ENCODE measurements around the gene COPG1. TPM values are rescaled to one million over a fixed set of nuclear protein-coding genes. Genes with fewer than 3 reads are reported as not detected.
A peak's percentile ranks its signal among the peaks of the same experiment; 100 is the strongest.

COPG1 gene
- total and polyA plus RNA-seq, 9 donors = 49.2 to 147 (median 115) TPM

DNA sequence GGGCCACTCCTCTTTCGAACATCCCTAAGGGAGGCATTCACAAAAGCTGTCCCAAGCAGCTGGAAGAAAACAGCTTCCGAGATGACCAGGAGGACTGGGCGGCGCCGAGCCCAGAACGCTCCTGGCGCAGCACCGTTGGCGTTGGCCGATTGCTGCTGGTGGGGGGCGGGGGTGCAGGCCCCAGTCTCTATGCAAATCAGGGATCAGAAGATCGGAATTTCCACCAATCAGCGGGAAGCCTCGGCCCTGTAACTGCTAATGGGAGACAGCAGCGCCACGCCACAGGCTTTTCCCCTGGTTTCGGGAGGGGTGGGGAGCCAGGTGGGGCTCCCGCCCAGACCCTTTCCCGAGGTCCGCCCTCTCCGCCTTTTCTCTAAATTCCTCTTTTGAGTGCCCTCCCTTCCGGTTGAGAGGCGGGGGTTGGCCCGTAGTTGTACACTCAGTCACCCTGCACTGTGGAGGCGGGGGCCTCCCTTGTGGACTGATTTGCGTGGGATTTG lies 56.2 kb downstream of the COPG1 start:
- H3K4me1 ChIP-seq (ENCODE audit: insufficient read depth) = no peaks in the 10 kb centered on the region
- H3K27ac ChIP-seq = peak overlapping the region; percentile 5 to 79
- DNase-seq = peak; percentile 91 to 93 (median 91)
- no peak for TF ChIP-seq EP300 (IDR thresholded peaks at IDR 0.05)
- TF ChIP-seq, protein P1, sequence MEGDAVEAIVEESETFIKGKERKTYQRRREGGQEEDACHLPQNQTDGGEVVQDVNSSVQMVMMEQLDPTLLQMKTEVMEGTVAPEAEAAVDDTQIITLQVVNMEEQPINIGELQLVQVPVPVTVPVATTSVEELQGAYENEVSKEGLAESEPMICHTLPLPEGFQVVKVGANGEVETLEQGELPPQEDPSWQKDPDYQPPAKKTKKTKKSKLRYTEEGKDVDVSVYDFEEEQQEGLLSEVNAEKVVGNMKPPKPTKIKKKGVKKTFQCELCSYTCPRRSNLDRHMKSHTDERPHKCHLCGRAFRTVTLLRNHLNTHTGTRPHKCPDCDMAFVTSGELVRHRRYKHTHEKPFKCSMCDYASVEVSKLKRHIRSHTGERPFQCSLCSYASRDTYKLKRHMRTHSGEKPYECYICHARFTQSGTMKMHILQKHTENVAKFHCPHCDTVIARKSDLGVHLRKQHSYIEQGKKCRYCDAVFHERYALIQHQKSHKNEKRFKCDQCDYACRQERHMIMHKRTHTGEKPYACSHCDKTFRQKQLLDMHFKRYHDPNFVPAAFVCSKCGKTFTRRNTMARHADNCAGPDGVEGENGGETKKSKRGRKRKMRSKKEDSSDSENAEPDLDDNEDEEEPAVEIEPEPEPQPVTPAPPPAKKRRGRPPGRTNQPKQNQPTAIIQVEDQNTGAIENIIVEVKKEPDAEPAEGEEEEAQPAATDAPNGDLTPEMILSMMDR (IDR thresholded peaks at IDR 0.05) = peak in 1 of 3 donors; percentile 19
- TF ChIP-seq POLR2A (IDR thresholded peaks at IDR 0.05) = peak; percentile 44
- H3K4me3 ChIP-seq = peak overlapping the region; percentile 9
- no peaks in the 10 kb centered on the region for H3K36me3 ChIP-seq
- H3K9me3 ChIP-seq = no peaks in the 10 kb centered on the region
- 2 to 6% (median 6%) methylated on average over 26 of the region's 26 CpGs for WGBS, 3 donors
- intact Hi-C loops (cut with DNase I) = no loop called here
- no peaks in the 10 kb centered on the region for H3K27me3 ChIP-seq

- TF ChIP-seq EP300 (IDR thresholded peaks at IDR 0.05) = no peak
- TF ChIP-seq, protein P1 (IDR thresholded peaks at IDR 0.05) = no peak
- no peak for DNase-seq
- intact Hi-C loops (cut with DNase I) = no loop called here
Measured at GRCh38 chr3:129308636-129309035, 59.2 kb downstream of the COPG1 start.

DNA sequence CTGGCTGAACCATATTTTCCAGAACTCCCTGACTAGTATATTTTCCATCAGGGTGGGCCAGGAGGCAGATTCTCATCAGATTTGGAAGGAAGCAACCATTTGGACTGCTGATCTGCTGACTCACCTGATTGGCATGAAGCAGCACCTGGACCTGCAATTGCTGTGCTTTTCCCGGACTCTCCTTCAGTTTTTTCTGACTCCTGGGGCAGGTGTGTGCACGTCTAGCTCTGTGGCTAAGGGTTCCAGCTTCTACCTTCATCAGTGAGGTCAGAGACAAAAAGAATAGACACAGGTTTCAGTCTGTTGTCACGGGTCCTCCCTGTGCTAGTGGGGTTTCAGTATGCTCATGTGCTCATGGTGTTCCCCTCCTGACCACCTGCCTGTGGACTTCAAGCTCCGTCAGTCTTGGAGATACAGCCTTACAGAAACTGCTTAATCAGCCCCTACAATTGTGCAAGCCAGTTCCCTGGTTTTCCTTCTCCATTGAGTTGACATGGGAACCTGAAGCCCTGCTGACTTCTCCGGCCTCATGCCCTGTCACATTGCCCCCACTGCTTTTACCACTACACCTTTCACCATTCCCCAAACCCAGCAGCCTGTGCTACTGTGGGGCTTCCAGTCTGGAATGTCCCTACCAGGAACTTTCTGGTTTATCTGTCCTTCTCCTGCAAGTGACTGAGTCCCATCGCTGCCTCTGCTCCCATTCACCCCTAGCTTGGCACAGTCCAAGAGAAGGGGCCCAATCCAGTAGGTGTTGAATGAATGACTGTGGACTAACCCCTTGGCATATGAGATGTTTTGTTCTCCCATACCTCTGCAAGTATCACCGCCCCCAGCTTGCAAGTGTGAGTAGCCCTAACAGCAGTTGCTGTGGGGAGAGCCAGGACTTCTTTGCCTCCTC lies 61.0 kb downstream of the COPG1 start:
- TF ChIP-seq EP300 (IDR thresholded peaks at IDR 0.05) = no peak
- TF ChIP-seq, protein P1 (IDR thresholded peaks at IDR 0.05) = no peak
- TF ChIP-seq POLR2A (IDR thresholded peaks at IDR 0.05) = no peak
- WGBS, 3 donors = 78 to 86% (median 78%) methylated on average over 7 of the region's 7 CpGs

More at GRCh38 chr3:129308636-129309035, 59.2 kb downstream of the COPG1 start:
- Histone ChIP-seq H3K36me3 (no peaks in the 10 kb centered on the region), H3K27ac (no peak overlapping the region), H3K4me3 (no peak overlapping the region), H3K27me3 (no peaks in the 10 kb centered on the region), H3K4me1 (ENCODE audit: insufficient read depth) (peaks cover 2% of the 10 kb centered on the region), H3K9me3 (no peaks in the 10 kb centered on the region)
- WGBS, 3 donors = 92 to 100% (median 99%) methylated on average over 3 of the region's 3 CpGs

GRCh38 chr3:129311054-129311902 lies 61.9 kb downstream of the COPG1 start:
- Histone ChIP-seq H3K27ac (no peak overlapping the region), H3K36me3 (no peaks in the 10 kb centered on the region), H3K27me3 (no peaks in the 10 kb centered on the region), H3K9me3 (no peaks in the 10 kb centered on the region), H3K4me3 (no peak overlapping the region), H3K4me1 (ENCODE audit: insufficient read depth) (peaks cover 6% of the 10 kb centered on the region)
- 88 to 95% (median 93%) methylated on average over 3 of the region's 3 CpGs for WGBS, 3 donors
- DNase-seq = no peak
- intact Hi-C loops (cut with DNase I) = loop anchor here in 2 of 4 donors (10.0 kb wide), 2 partner anchors 124 to 126 kb away; partner anchors contain the start of genes CNBP (in 1 of the 2) and MBD4 (in 1 of the 2)
- TF ChIP-seq EP300 (IDR thresholded peaks at IDR 0.05) = no peak
- TF ChIP-seq, protein P1 (IDR thresholded peaks at IDR 0.05) = no peak
- TF ChIP-seq POLR2A (IDR thresholded peaks at IDR 0.05) = no peak

More for the DNA sequence above, 61.0 kb downstream of the COPG1 start:
- H3K4me1 ChIP-seq (ENCODE audit: insufficient read depth) = peaks cover 6% of the 10 kb centered on the region
- no peaks in the 10 kb centered on the region for H3K9me3 ChIP-seq
- no peak for DNase-seq
- H3K27ac ChIP-seq = no peak overlapping the region
- H3K36me3 ChIP-seq = no peaks in the 10 kb centered on the region
- no peak overlapping the region for H3K4me3 ChIP-seq
- intact Hi-C loops (cut with DNase I) = loop anchor here in 2 of 4 donors (10.0 kb wide), 2 partner anchors 124 to 126 kb away; partner anchors contain the start of genes CNBP (in 1 of the 2) and MBD4 (in 1 of the 2)
- H3K27me3 ChIP-seq = no peaks in the 10 kb centered on the region
